Measurements from ENCODE around the gene MEX3A. TPM values are rescaled to one million over a fixed set of nuclear protein-coding genes. Genes with fewer than 3 reads are reported as not detected.

Gene MEX3A
- total and polyA plus RNA-seq, 2 of the 8 experiments (the other 6 are each of a cell fraction or from before 2014, with no cell fraction given) = 34.1 to 52.4 TPM

GRCh38 chr1:156073740-156074139, 8.5 kb downstream of the MEX3A start:
- H4K8ac ChIP-seq (ENCODE audit: extremely low read depth, insufficient read depth, low read length) = no peak overlapping the region
- peaks cover 7% of the 10 kb centered on the region for H3K23me2 ChIP-seq (ENCODE audit: low read depth, low read length)
- peaks cover 4 to 31% (median 10%) of the 10 kb centered on the region in 4 experiments; a peak in 7 of 8 replicates for H3K36me3 ChIP-seq (ENCODE audit: control insufficient read depth in 2 of 4, insufficient read depth in 4 of 4, low read length in 3 of 4)
- ChIA-PET POLR2A (ENCODE audit: partially characterized antibody) (interaction anchor here (0.5 to 9.7 kb wide), 15 partner anchors 9 to 134 kb away, joined by 3 to 88 read pairs (median 4); partner anchors contain the start of genes ARHGEF2, LAMTOR2, LMNA and MEX3A), CTCF (ENCODE audit: partially characterized antibody) (interaction anchor here (0.8 to 1.8 kb wide), 8 partner anchors 8 to 84 kb away, joined by 3 to 6 read pairs (median 4); no protein-coding TSS in a partner anchor)
- H3K79me2 ChIP-seq (ENCODE audit: control insufficient read depth in 1 of 2, insufficient read depth in 2 of 2, low read length in 2 of 2) = peaks cover 7 to 35% of the 10 kb centered on the region in 2 experiments
- H2BK12ac ChIP-seq (ENCODE audit: low read depth, low read length) = no peak overlapping the region
- no peak overlapping the region for H2AFZ ChIP-seq (ENCODE audit: low read length)
- H3K4me1 ChIP-seq (replicated peaks in 1 of 4; ENCODE audit: control insufficient read depth in 3 of 4, insufficient read depth in 4 of 4, low read length in 3 of 4) = peaks cover 24 to 57% (median 46%) of the 10 kb centered on the region in 4 experiments
- H4K20me1 ChIP-seq (replicated peaks in 1 of 2; ENCODE audit: control insufficient read depth in 1 of 2, insufficient read depth in 2 of 2, low read length in 2 of 2) = peaks cover 7 to 25% of the 10 kb centered on the region in 2 experiments
- no peaks in the 10 kb centered on the region for H3K27me3 ChIP-seq (replicated peaks in 1 of 4; ENCODE audit: control insufficient read depth in 3 of 4, extremely low read depth in 1 of 4, insufficient read depth in 3 of 4, low read length in 3 of 4)
- no peak overlapping the region for H3K23ac ChIP-seq (ENCODE audit: insufficient read length)
- peak; percentile 84 for FAIRE-seq
- peak in 1 of 2 experiments; percentile 80 for DNase-seq (ENCODE audit: low read depth in 1 of 2, low spot score in 2 of 2)
- H2BK5ac ChIP-seq (ENCODE audit: low read depth, low read length) = no peak overlapping the region
- H4K5ac ChIP-seq (ENCODE audit: insufficient read length, low read depth, low read length) = no peak overlapping the region
- H2BK120ac ChIP-seq (replicated peaks; ENCODE audit: low read depth, low read length) = no peak overlapping the region
- H2BK15ac ChIP-seq (ENCODE audit: low read length) = no peak overlapping the region
- peaks cover 15% of the 10 kb centered on the region for H3K79me1 ChIP-seq (ENCODE audit: low read depth, low read length)
- no peak overlapping the region for H2AK5ac ChIP-seq (ENCODE audit: low read depth, low read length)
- no peak overlapping the region for H3K14ac ChIP-seq (ENCODE audit: insufficient read length)
- H3K9me3 ChIP-seq (ENCODE audit: insufficient read depth in 2 of 2, low read depth in 1 of 2, low read length in 1 of 2) = no peaks in the 10 kb centered on the region
- no peak overlapping the region for H3K18ac ChIP-seq (ENCODE audit: extremely low read depth, low read length)
- H3K4me3 ChIP-seq (ENCODE audit: extremely low read depth in 1 of 4, insufficient read depth in 2 of 4, low read depth in 3 of 4, low read length in 4 of 4) = peak overlapping the region in 2 of 4 experiments; percentile 14 to 48; a peak in 1 of 8 replicates
- no peak overlapping the region for H2BK20ac ChIP-seq (ENCODE audit: low read length)
- H3K4me2 ChIP-seq (ENCODE audit: insufficient read depth in 1 of 2, low read depth in 2 of 2, low read length in 2 of 2) = peak overlapping the region; percentile 54 to 79
- no peak overlapping the region for H3K4ac ChIP-seq (replicated peaks; ENCODE audit: insufficient read length, low read depth, low read length)
- H3K9ac ChIP-seq (replicated peaks in 1 of 4; ENCODE audit: extremely low read depth in 1 of 4, low read depth in 3 of 4, low read length in 3 of 4) = no peak overlapping the region
- no peak overlapping the region for H4K91ac ChIP-seq (replicated peaks; ENCODE audit: insufficient read length, low read length)
- WGBS, 2 experiments (ENCODE audit: extremely low coverage in 1 of 2, insufficient coverage in 1 of 2, insufficient read length in 1 of 2, insufficient replicate concordance in 2 of 2, low coverage in 1 of 2, low lambda C conversion rate in 2 of 2, missing lambda C conversion rate in 1 of 2) = 0% methylated on average over 5 of the region's 5 CpGs; no CpG with 5 or more reads in 1 of the 2 experiments
- no peak overlapping the region for H3K56ac ChIP-seq (replicated peaks; ENCODE audit: insufficient read length, low read depth, low read length)
- no peak overlapping the region for H3K27ac ChIP-seq (ENCODE audit: low read depth, low read length)
- no peak for TF ChIP-seq CTCF (IDR thresholded peaks at IDR 0.05; ENCODE audit: control extremely low read depth in 1 of 3, insufficient read depth in 1 of 3, low read depth in 1 of 3, low read length in 3 of 3)
- no peak for TF ChIP-seq MAFK (IDR thresholded peaks at IDR 0.05; ENCODE audit: low read depth, low read length)
- peak; percentile 69 for TF ChIP-seq SP1 (IDR thresholded peaks at IDR 0.05; ENCODE audit: low read depth, low read length)
- TF ChIP-seq CTBP2 (IDR thresholded peaks at IDR 0.05; ENCODE audit: borderline replicate concordance, insufficient read depth, insufficient read length, low read length) = peak; percentile 82
- TF ChIP-seq SIRT6 (IDR thresholded peaks at IDR 0.05; ENCODE audit: low read length) = no peak
- TF ChIP-seq TAF7 (optimal IDR thresholded peaks at IDR 0.05; ENCODE audit: borderline replicate concordance, low read depth, low read length) = no peak
- no peak for TF ChIP-seq FOSL1 (IDR thresholded peaks at IDR 0.05; ENCODE audit: insufficient read depth, low read depth, low read length)
- peak; percentile 62; the same call in 1 of the 2 replicates for TF ChIP-seq KDM1A (IDR thresholded peaks at IDR 0.05; ENCODE audit: borderline replicate concordance, low read length)
- TF ChIP-seq YY1 (IDR thresholded peaks at IDR 0.05; ENCODE audit: low read depth, low read length) = no peak
- TF ChIP-seq RNF2 (IDR thresholded peaks at IDR 0.05; ENCODE audit: borderline replicate concordance, low read depth, low read length, missing control alignments, poor library complexity, severe bottlenecking) = no peak

Data from H1 (cell line).